H1 (cell line): ENCODE results near the gene POLR2A. TPM values are rescaled to one million over a fixed set of nuclear protein-coding genes. Genes with fewer than 3 reads are reported as not detected.

Experiments
- CHD2 ChIP-seq: IDR thresholded peaks from 2 replicates; pipeline ENCODE4 v1.6.1; 2012; ENCODE audit warnings: low read length, improper control_type of control experiment
- CTBP2 ChIP-seq: IDR thresholded peaks from 2 replicates; pipeline ENCODE4 v1.7.0; 2011; ENCODE audit warnings: borderline replicate concordance, mild to moderate bottlenecking, moderate library complexity, mixed read lengths, low read length; ENCODE audit not compliant: insufficient read depth, insufficient read length
- EZH2 ChIP-seq: fragments of 200-600 bp; sonication (generic); IDR thresholded peaks from 2 replicates; pipeline ENCODE4 v1.7.1; 2012; ENCODE audit warnings: low read depth, mild to moderate bottlenecking, moderate library complexity, low read length, inconsistent platforms; ENCODE audit not compliant: severe bottlenecking
- GABPA ChIP-seq: IDR thresholded peaks from 2 replicates; pipeline ENCODE4 v1.6.1; 2011; ENCODE audit warnings: mild to moderate bottlenecking, low read length, moderate library complexity, borderline replicate concordance; ENCODE audit not compliant: insufficient read depth
- HDAC6 ChIP-seq: IDR thresholded peaks from one replicate; pipeline ENCODE4 v1.7.1; 2012; ENCODE audit warnings: low read depth, mild to moderate bottlenecking, inconsistent platforms, low read length, moderate library complexity
- MAFK ChIP-seq: IDR thresholded peaks from 2 replicates; pipeline ENCODE4 v1.6.1; 2012; ENCODE audit warnings: low read depth, mild to moderate bottlenecking, improper control_type of control experiment, low read length
- SP4 ChIP-seq: IDR thresholded peaks from 2 replicates; pipeline ENCODE4 v1.6.1; 2012; ENCODE audit warnings: low read length, inconsistent platforms
- polyA plus RNA-seq, 7 experiments: library from polyadenylated mRNA; depleted of rRNA in 3 of 7; stranded (reverse) in 5 of 7; unstranded in 2 of 7; fragments of >200 nt in 5 of 7; fragments of 200-250 nt in 2 of 7; gene quantifications; 1 replicate in 5 of 7; 2 replicates in 1 of 7; 4 replicates in 1 of 7; pipeline versions ENCODE4 v1.2.1 to v1.2.3, GENCODE V29; 2011 to 2013; ENCODE audit warnings: missing spikeins in 2 of 7, mixed read lengths in 2 of 7
- total RNA-seq: library from RNA; stranded (reverse); fragmentation: NEBNext Ultra II Directional; extraction: Animal tissue kit (Norgen Biotek cat#: 25700); gene quantifications from 2 replicates; pipeline ENCODE4 v1.2.1, GENCODE V29; 2021
- TF ChIP-seq, protein P1 (sequence below): fragments of 300-600 bp; sonication (generic); IDR thresholded peaks from 2 replicates; pipeline ENCODE4 v1.7.1; 2012; ENCODE audit warnings: low read length, moderate library complexity, mild to moderate bottlenecking, inconsistent platforms; ENCODE audit not compliant: insufficient replicate concordance
- TF ChIP-seq, protein P2 (sequence below): IDR thresholded peaks from 2 replicates; pipeline ENCODE4 v1.6.1; 2011; ENCODE audit warnings: low read depth, mild to moderate bottlenecking, low read length; ENCODE audit not compliant: insufficient read depth

POLR2A gene
- total and polyA plus RNA-seq, 2 of the 8 experiments (the other 6 are each of a cell fraction or from before 2014, with no cell fraction given): 26.8 to 150 TPM

DNA sequence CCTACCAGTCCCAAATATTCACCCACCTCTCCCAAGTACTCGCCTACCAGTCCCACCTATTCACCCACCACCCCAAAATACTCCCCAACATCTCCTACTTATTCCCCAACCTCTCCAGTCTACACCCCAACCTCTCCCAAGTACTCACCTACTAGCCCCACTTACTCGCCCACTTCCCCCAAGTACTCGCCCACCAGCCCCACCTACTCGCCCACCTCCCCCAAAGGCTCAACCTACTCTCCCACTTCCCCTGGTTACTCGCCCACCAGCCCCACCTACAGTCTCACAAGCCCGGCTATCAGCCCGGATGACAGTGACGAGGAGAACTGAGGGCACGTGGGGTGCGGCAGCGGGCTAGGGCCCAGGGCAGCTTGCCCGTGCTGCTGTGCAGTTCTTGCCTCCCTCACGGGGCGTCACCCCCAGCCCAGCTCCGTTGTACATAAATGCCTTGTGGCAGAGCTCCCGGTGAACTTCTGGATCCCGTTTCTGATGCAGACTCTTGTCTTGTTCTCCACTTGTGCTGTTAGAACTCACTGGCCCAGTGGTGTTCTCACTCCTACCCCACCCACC lies 29.8 kb downstream of the POLR2A start (continued):
- TF ChIP-seq, protein P1, sequence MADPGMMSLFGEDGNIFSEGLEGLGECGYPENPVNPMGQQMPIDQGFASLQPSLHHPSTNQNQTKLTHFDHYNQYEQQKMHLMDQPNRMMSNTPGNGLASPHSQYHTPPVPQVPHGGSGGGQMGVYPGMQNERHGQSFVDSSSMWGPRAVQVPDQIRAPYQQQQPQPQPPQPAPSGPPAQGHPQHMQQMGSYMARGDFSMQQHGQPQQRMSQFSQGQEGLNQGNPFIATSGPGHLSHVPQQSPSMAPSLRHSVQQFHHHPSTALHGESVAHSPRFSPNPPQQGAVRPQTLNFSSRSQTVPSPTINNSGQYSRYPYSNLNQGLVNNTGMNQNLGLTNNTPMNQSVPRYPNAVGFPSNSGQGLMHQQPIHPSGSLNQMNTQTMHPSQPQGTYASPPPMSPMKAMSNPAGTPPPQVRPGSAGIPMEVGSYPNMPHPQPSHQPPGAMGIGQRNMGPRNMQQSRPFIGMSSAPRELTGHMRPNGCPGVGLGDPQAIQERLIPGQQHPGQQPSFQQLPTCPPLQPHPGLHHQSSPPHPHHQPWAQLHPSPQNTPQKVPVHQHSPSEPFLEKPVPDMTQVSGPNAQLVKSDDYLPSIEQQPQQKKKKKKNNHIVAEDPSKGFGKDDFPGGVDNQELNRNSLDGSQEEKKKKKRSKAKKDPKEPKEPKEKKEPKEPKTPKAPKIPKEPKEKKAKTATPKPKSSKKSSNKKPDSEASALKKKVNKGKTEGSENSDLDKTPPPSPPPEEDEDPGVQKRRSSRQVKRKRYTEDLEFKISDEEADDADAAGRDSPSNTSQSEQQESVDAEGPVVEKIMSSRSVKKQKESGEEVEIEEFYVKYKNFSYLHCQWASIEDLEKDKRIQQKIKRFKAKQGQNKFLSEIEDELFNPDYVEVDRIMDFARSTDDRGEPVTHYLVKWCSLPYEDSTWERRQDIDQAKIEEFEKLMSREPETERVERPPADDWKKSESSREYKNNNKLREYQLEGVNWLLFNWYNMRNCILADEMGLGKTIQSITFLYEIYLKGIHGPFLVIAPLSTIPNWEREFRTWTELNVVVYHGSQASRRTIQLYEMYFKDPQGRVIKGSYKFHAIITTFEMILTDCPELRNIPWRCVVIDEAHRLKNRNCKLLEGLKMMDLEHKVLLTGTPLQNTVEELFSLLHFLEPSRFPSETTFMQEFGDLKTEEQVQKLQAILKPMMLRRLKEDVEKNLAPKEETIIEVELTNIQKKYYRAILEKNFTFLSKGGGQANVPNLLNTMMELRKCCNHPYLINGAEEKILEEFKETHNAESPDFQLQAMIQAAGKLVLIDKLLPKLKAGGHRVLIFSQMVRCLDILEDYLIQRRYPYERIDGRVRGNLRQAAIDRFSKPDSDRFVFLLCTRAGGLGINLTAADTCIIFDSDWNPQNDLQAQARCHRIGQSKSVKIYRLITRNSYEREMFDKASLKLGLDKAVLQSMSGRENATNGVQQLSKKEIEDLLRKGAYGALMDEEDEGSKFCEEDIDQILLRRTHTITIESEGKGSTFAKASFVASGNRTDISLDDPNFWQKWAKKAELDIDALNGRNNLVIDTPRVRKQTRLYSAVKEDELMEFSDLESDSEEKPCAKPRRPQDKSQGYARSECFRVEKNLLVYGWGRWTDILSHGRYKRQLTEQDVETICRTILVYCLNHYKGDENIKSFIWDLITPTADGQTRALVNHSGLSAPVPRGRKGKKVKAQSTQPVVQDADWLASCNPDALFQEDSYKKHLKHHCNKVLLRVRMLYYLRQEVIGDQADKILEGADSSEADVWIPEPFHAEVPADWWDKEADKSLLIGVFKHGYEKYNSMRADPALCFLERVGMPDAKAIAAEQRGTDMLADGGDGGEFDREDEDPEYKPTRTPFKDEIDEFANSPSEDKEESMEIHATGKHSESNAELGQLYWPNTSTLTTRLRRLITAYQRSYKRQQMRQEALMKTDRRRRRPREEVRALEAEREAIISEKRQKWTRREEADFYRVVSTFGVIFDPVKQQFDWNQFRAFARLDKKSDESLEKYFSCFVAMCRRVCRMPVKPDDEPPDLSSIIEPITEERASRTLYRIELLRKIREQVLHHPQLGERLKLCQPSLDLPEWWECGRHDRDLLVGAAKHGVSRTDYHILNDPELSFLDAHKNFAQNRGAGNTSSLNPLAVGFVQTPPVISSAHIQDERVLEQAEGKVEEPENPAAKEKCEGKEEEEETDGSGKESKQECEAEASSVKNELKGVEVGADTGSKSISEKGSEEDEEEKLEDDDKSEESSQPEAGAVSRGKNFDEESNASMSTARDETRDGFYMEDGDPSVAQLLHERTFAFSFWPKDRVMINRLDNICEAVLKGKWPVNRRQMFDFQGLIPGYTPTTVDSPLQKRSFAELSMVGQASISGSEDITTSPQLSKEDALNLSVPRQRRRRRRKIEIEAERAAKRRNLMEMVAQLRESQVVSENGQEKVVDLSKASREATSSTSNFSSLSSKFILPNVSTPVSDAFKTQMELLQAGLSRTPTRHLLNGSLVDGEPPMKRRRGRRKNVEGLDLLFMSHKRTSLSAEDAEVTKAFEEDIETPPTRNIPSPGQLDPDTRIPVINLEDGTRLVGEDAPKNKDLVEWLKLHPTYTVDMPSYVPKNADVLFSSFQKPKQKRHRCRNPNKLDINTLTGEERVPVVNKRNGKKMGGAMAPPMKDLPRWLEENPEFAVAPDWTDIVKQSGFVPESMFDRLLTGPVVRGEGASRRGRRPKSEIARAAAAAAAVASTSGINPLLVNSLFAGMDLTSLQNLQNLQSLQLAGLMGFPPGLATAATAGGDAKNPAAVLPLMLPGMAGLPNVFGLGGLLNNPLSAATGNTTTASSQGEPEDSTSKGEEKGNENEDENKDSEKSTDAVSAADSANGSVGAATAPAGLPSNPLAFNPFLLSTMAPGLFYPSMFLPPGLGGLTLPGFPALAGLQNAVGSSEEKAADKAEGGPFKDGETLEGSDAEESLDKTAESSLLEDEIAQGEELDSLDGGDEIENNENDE: no peak
- TF ChIP-seq MAFK: no peak
- no peak for TF ChIP-seq HDAC6
- TF ChIP-seq, protein P2, sequence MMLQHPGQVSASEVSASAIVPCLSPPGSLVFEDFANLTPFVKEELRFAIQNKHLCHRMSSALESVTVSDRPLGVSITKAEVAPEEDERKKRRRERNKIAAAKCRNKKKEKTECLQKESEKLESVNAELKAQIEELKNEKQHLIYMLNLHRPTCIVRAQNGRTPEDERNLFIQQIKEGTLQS: no peak
- TF ChIP-seq EZH2: no peak
- TF ChIP-seq CTBP2: no peak
- no peak for TF ChIP-seq GABPA
- no peak for TF ChIP-seq CHD2
- no peak for TF ChIP-seq SP4
